ENCODE data around the gene PPM1A. TPM values are rescaled to one million over a fixed set of nuclear protein-coding genes. Genes with fewer than 3 reads are reported as not detected.

PPM1A gene
- total and polyA plus RNA-seq, 9 of the 15 experiments (the other 6 are each of a cell fraction or from before 2014, with no cell fraction given): 5.5 to 23.9 (median 15.2) TPM

- intact Hi-C loops (cut with micrococcal nuclease): no loop called here
These were observed 6.6 kb upstream of the PPM1A start for GRCh38 chr14:60242429-60242828.

More at GRCh38 chr14:60242429-60242828, 6.6 kb upstream of the PPM1A start:
- DNase-seq (ENCODE audit: extremely low read depth in 1 of 4, low spot score in 3 of 4) (no peak), FAIRE-seq (no peak), ATAC-seq (no peak)
- H3K4me2 ChIP-seq (ENCODE audit: insufficient read depth, low read length): no peak overlapping the region
- peaks cover 0 to 11% of the 10 kb centered on the region in 2 experiments; a peak in 3 of 5 replicates for H3K4me1 ChIP-seq (replicated peaks in 1 of 2; ENCODE audit: control insufficient read depth in 2 of 2, insufficient read depth in 2 of 2, low read length in 2 of 2)
- H4K20me1 ChIP-seq (replicated peaks; ENCODE audit: control insufficient read depth, insufficient read depth, low read length): no peaks in the 10 kb centered on the region
- H3K9me1 ChIP-seq (ENCODE audit: control insufficient read depth, insufficient read depth, low read length): no peaks in the 10 kb centered on the region
- ChIA-PET POLR2A (no interaction called here), CTCF (ENCODE audit: low intra/inter-chr PET ratio) (no interaction called here)
- H3K27me3 ChIP-seq (ENCODE audit: control insufficient read depth in 2 of 2, insufficient read depth in 2 of 2, low read length in 2 of 2): no peaks in the 10 kb centered on the region
- no peaks in the 10 kb centered on the region for H3K36me3 ChIP-seq (ENCODE audit: control insufficient read depth, insufficient read depth, low read length)
- no peak overlapping the region for H3K27ac ChIP-seq (ENCODE audit: extremely low read depth, low read depth, low read length)
- no TSS peak for BruUV-seq (replicated peaks)
- no peaks in the 10 kb centered on the region for H3K79me2 ChIP-seq (ENCODE audit: control insufficient read depth, insufficient read depth, low read length)
- no peak overlapping the region for H2AFZ ChIP-seq (ENCODE audit: low read depth, low read length)
- WGBS (ENCODE audit: insufficient coverage, low coverage, missing lambda C conversion rate): 67% methylated on average over 2 of the region's 2 CpGs
- TF ChIP-seq PHF21A (IDR thresholded peaks at IDR 0.05; ENCODE audit: borderline replicate concordance, low read depth) (no peak), SLC30A9 (CRISPR knock-in tag; IDR thresholded peaks at IDR 0.05) (no peak), ZNF561 (CRISPR knock-in tag; conservative IDR thresholded peaks at IDR 0.05) (no peak), GMEB1 (CRISPR knock-in tag; IDR thresholded peaks at IDR 0.05) (no peak), MTA1 (IDR thresholded peaks at IDR 0.05; ENCODE audit: borderline replicate concordance) (no peak), ZBTB43 (CRISPR knock-in tag; IDR thresholded peaks at IDR 0.05) (no peak), DDX20 (tag; IDR thresholded peaks at IDR 0.05; ENCODE audit: low read depth) (no peak), KHSRP (IDR thresholded peaks at IDR 0.05) (no peak), TFAM (CRISPR knock-in tag; conservative IDR thresholded peaks at IDR 0.05) (no peak), WHSC1 (IDR thresholded peaks at IDR 0.05; ENCODE audit: low read length) (no peak), ZNF436 (CRISPR knock-in tag; IDR thresholded peaks at IDR 0.05) (no peak), E2F1 (CRISPR knock-in tag; IDR thresholded peaks at IDR 0.05) (no peak), NR2F6 (CRISPR knock-in tag; IDR thresholded peaks at IDR 0.05) (no peak), ZNF324 (CRISPR knock-in tag; IDR thresholded peaks at IDR 0.05) (no peak), RFX7 (CRISPR knock-in tag; IDR thresholded peaks at IDR 0.05) (no peak), DNMT1 (IDR thresholded peaks at IDR 0.05) (no peak), POLR2G (IDR thresholded peaks at IDR 0.05; ENCODE audit: low read depth, low read length) (no peak), ZNF644 (tag; IDR thresholded peaks at IDR 0.05; ENCODE audit: low read depth) (no peak), ZNF695 (CRISPR knock-in tag; IDR thresholded peaks at IDR 0.05) (no peak), TCF7 (IDR thresholded peaks at IDR 0.05; ENCODE audit: borderline replicate concordance) (no peak)
- no peaks in the 10 kb centered on the region for H3K9me3 ChIP-seq (replicated peaks; ENCODE audit: control insufficient read depth, insufficient read depth, low read depth, low read length)
- no peak overlapping the region for H3K9ac ChIP-seq (ENCODE audit: insufficient read depth in 1 of 2, low read depth in 2 of 2, low read length in 2 of 2)
- in situ Hi-C loops (cut with MboI): no loop called here
- no peak overlapping the region for H3K4me3 ChIP-seq

Measured in K562 (cell line).